Measurements from ENCODE around the gene XAF1. TPM values are rescaled to one million over a fixed set of nuclear protein-coding genes. Genes with fewer than 3 reads are reported as not detected.
A peak's percentile ranks its signal among the peaks of the same experiment; 100 is the strongest.

Gene XAF1
- polyA plus RNA-seq, 1 of the 3 experiments (the other 2 are of a cell fraction) = 0.03 TPM

- TF ChIP-seq MEF2A (IDR thresholded peaks at IDR 0.05; ENCODE audit: borderline replicate concordance, low read depth) (no peak), RXRA (IDR thresholded peaks at IDR 0.05; ENCODE audit: borderline replicate concordance, low read depth) (no peak), POLR2AphosphoS5 (IDR thresholded peaks at IDR 0.05; ENCODE audit: low read depth, low read length) (no peak), ZBTB33 (IDR thresholded peaks at IDR 0.05; ENCODE audit: borderline replicate concordance, low read depth) (no peak), TCF12 (IDR thresholded peaks at IDR 0.05) (peak; percentile 12; the same call in 1 of the 2 replicates), RCOR1 (IDR thresholded peaks at IDR 0.05; ENCODE audit: low read length) (no peak), RFX5 (IDR thresholded peaks at IDR 0.05; ENCODE audit: low read length) (no peak), TAF1 (IDR thresholded peaks at IDR 0.05; ENCODE audit: borderline replicate concordance, low read depth, low read length) (no peak), ELF1 (IDR thresholded peaks at IDR 0.05) (no peak), SIN3A (IDR thresholded peaks at IDR 0.05; ENCODE audit: borderline replicate concordance, low read depth, low read length) (no peak), MXI1 (IDR thresholded peaks at IDR 0.05; ENCODE audit: low read depth, low read length) (no peak)
Measured at GRCh38 chr17:6752068-6752909, 3.6 kb upstream of the XAF1 start (continued).

- Histone ChIP-seq H3K27ac (ENCODE audit: low read depth in 2 of 2, low read length in 1 of 2) (peak overlapping the region in 1 of 2 experiments; percentile 92; a peak in 2 of 4 replicates), H3K79me2 (ENCODE audit: insufficient read depth) (no peaks in the 10 kb centered on the region), H3K27me3 (ENCODE audit: insufficient read depth) (no peaks in the 10 kb centered on the region), H3K9me3 (no peaks in the 10 kb centered on the region), H3F3A (replicated peaks; ENCODE audit: insufficient read depth) (peaks cover 12% of the 10 kb centered on the region), H3K36me3 (replicated peaks in 1 of 2; ENCODE audit: control insufficient read depth in 1 of 2, insufficient read depth in 2 of 2, low read length in 1 of 2) (no peaks in the 10 kb centered on the region), H3K4me2 (peak overlapping the region; percentile 47), H2AFZ (ENCODE audit: low read depth) (peak overlapping the region; percentile 88), H3K9ac (peak overlapping the region; percentile 62), H3K9me2 (no peaks in the 10 kb centered on the region), H3K4me3 (ENCODE audit: low read depth in 2 of 2, low read length in 1 of 2) (no peak overlapping the region), H3K4me1 (ENCODE audit: control insufficient read depth in 1 of 2, insufficient read depth in 2 of 2, low read depth in 1 of 2, low read length in 1 of 2) (peaks cover 4 to 13% of the 10 kb centered on the region in 2 experiments; a peak in 3 of 4 replicates), H4K20me1 (ENCODE audit: insufficient read depth) (no peaks in the 10 kb centered on the region)
- no peak for DNase-seq
- POLR2A ChIA-PET = no interaction called here
- CTCF ChIA-PET = no interaction called here
- WGBS (ENCODE audit: low lambda C conversion rate) = 42% methylated on average over 9 of the region's 9 CpGs
- TF ChIP-seq FOXM1 (IDR thresholded peaks at IDR 0.05; ENCODE audit: low read depth) = no peak
- TF ChIP-seq NFIC (IDR thresholded peaks at IDR 0.05; ENCODE audit: borderline replicate concordance) = peak; percentile 78
- TF ChIP-seq TCF12 (IDR thresholded peaks at IDR 0.05) = peak; percentile 22; the same call in 1 of the 2 replicates
- TF ChIP-seq TAF1 (IDR thresholded peaks at IDR 0.05; ENCODE audit: borderline replicate concordance, low read depth, low read length) = no peak
- no peak for TF ChIP-seq EP300 (IDR thresholded peaks at IDR 0.05; ENCODE audit: borderline replicate concordance in 1 of 2, low read depth in 1 of 2, low read length in 1 of 2)
Measured at GRCh38 chr17:6753006-6753445, 2.8 kb upstream of the XAF1 start.

Data from SK-N-SH (cell line).